SK-MEL-5 (cell line): ENCODE measurements around the gene FOXB2. TPM values are rescaled to one million over a fixed set of nuclear protein-coding genes. Genes with fewer than 3 reads are reported as not detected.
"Not testable (repeated sequence)": the region's sequence is repeated elsewhere in the genome, so short reads cannot be mapped to it uniquely, and the experiment has no call there.

Experiments used
- DNase-seq: peaks from one replicate; pipeline ENCODE4 v3.0.0-alpha.2; 2016; ENCODE audit warnings: low read depth, low spot score
- in situ Hi-C: cut with HindIII; loops from 2 replicates; pipeline ENCODE4 v1.10.0; 2016; ENCODE audit warnings: low sequenced_read_pairs, high pct_unique_total_duplicates, low pct_unique_long_range_greater_than_20kb
- small RNA-seq, 2 experiments: library from RNA; depleted of rRNA; stranded (forward); fragments of <200 nt; gene quantifications; one replicate each; pipeline ENCODE3, GENCODE V24; 2014
- total RNA-seq: library from RNA; depleted of rRNA; stranded (reverse); fragments of >200 nt; shearing (Covaris generic); gene quantifications from 2 replicates; pipeline ENCODE4 v1.2.3, GENCODE V29; 2014; rRNA removed

Gene FOXB2
- total RNA-seq, 1 experiment from 2014 or later: not detected

DNA sequence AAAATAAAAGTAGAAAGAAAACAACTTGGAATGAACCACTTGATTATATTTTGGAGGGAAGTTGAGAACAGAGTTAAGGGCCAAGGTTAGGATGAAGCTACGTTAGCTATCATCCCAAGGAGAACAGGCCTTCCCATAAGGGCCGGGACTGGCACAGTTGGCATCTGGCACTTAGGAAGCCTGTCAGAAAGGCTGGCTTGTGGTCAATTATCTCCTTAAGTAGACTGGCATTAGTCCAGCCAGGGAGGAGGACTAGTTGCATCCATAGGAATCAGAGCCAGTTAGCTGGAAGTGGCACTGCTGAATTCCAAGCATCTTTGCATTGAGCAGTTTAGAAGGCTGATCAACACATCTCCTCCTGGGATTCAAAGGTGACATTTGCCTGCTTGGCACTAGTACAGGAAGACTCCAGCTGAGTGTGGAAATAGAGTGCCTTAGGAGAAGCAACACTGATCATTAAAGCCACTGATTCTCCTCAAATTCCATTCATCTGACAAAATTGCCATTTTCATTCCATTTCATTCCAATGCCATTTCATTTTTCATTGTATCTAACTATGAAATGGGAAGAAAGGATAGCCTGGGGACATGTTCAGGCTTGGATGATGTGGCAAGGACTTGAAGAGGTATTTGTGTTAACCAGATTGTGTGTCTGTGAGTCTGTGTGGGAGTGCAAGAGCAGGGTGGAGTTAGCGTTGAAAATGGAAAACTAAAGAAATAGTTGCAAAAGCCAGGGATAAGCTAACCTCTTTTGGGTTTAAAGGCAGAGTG is 5.5 kb downstream of the FOXB2 start:
- in situ Hi-C loops: no loop called here
- DNase-seq: peak; percentile 37

DNA sequence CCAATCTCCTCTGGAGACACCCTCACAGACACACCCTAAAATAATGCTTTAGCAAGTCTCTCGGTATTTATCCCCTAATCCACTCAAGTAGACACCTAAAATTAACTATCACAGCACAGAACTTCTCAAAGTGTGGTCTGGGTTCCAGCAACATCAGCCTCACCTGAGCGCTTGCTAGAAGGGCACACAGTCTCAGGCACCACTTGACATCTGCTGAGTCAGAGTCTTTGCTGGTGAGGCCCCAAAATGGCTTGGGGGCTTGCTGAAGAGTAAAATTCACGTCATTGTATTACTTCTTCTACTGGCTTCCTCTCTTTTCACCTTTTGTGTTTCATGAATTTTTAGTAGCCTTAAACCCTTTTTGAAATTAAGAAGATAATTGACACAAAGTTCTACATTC is 9.0 kb downstream of the FOXB2 start:
- DNase-seq: no peak
- in situ Hi-C loops: no loop called here

DNA sequence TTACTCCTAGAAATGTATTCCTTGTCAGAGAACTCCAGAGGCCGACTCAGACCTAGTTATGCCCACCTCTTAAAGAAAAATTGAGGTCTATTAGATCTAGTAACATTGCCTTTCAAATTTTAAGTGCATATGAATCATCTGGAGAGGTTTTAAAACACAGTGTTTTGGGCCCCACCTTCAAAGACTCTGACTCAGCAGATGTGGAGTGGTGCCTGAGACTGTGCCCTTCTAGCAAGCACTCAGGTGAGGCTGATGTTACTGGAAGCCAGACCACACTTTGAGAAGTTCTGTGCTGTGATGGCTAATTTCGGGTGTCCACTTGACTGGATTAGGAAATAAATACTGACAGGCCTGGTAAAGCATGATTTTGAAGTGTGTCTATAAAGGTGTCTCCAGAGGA is 10.6 kb downstream of the FOXB2 start:
- no peak for DNase-seq
- in situ Hi-C loops: no loop called here

DNA sequence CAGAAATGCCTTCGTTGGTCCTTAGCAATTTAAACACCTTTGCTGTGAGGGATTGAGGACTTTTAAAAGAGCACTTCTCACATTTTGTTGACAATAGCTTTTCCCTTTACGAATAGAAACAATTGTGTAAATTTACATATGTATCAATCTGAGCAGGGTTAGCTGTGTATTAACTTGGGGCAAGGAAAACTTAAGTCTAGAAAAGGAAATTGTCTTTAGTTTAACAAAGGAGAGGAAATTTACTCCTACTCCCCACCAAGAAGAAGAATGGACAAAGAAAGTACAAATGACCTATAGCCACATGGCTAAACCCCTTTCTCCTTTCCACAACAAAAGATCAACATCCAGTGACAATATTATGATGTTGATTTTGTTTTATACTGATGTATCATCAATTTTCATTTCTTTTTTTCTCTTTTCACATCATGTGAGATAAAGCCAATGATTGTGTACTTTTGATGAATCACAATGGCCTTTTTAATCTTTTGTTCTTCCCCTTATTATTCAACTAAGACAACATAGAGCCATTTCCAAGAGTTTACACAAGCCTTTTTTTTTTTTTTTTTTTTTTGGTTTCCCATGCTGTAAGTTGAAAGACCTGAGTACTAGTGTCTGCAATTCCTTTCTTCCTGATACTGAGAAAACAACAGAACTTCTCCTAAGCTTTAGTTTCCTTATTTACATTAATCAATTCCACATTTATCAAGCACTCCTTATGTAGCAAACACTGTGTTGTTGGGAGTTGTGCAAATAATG is 19.0 kb downstream of the FOXB2 start:
- DNase-seq: no peak
- in situ Hi-C loops: no loop called here

DNA sequence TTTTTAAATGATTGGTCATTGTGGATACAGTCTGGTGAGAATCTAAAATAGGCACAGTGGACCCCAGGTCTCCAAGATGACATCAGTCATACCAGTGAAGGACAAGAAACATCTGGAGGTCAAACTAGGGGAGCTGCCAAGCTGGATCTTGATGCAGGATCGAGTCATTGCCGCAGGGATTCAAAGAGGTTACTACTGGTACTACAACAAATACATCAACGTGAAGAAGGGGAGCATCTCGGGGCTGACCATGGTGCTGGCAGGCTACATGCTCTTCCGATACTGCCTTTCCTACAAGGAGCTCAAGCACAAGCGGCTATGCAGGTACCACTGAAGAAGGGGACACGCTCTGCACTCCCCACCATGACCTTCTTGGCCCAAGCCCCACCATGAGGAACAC is 20.9 kb downstream of the FOXB2 start:
- in situ Hi-C loops: no loop called here
- DNase-seq: no peak

DNA sequence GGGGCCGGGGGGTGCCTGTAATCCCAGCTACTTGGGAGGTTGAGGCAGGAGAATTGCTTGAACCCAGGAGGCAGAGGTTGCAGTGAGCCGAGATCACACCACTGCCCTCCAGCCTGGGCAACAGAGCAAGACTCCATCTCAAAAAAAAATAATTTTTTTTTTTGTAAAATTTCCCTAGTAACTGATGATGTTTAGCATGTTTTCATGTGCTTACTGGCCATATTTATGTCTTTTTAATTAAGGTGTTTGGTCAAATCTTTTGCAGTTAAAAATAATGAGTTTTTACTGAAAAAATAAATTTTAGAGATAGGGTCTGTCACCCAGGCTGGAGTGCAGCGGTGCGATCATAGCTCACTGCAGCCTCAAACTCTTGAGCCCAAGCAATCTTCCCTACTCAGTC is 24.3 kb downstream of the FOXB2 start:
- DNase-seq, in situ Hi-C loops: not testable (repeated sequence)

DNA sequence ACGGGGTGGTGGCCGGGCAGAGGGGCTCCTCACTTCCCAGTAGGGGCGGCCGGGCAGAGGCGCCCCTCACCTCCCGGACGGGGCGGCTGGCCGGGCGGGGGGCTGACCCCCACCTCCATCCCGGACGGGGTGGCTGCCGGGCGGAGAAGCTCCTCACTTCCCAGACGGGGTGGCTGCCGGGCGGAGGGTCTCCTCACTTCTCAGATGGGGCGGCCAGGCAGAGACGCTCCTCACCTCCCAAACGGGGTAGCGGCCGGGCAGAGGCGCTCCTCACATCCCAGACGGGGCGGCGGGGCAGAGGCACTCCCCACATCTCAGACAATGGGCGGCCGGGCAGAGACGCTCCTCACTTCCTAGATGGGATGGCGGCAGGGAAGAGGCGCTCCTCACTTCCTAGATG is 41.2 kb downstream of the FOXB2 start:
- DNase-seq, in situ Hi-C loops: not testable (repeated sequence)

DNA sequence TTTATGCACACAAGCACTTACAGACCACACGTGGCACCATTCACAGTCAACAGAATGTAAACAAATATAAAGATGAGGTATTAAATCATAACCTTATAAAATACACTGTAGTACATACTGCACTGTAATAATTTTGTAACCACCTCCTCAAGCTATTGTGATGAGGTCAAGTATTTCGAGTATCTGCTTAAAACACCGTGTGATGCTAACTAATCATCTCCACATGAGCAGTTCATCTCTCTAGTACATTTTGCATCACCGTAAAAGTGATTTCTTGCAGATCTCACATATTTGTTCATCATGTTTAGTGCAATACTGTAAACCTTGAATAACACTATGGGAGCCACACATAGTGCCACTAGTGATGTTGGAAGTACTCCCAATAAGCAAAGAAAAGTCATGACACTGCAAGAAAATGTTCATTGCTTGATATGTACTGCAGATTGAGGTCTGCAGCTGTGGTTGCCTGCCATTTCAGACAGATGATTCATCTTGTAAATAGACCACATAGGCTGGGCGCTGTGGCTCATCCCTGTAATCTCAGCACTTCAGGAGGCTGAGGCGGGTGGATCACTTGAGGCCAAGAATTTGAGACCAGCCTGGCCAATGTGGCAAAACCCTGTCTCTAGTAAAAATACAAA is 44.3 kb downstream of the FOXB2 start:
- DNase-seq: peak; percentile 28
- in situ Hi-C loops: no loop called here

DNA sequence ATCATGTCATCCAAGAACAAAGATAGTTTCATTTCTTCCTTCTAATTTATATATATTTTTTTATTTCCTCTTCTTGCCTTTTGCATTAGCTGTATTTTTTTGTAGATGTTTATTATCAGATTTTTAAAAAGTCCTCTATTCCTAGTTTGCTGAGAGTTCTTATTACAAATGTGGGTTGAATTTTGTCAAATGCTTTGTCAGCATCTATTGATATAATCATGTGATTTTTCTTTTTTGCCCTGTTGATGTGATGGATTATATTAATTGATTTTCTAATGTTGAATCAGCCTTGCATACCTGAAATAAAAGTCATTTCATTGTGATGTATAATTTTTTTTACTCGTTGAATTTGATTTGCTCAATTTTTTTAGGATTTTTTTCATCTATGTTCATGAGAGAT is 46.9 kb downstream of the FOXB2 start:
- DNase-seq: no peak
- in situ Hi-C loops: no loop called here

Small RNA genes lying within 50 kb of the gene (small RNA-seq; reads per million reads assigned to genes)
- 0 reads per million in 2 experiments for gene ATP5MFP3

Other genes with a start within 250 kb of the FOXB2 start
- 90.9 and 98.6 TPM in 2 replicates for gene PRUNE2, start 113.5 kb upstream of the FOXB2 start, total RNA-seq
- gene VPS13A, start 157.9 kb downstream of the FOXB2 start, total RNA-seq: 22.8 and 27.0 TPM in 2 replicates